Transverse colon (tissue), 3 donors: ENCODE measurements around the gene ATF6.

Experiments used
- CTCF ChIP-seq, 5 experiments: fragments of 200-600 bp in 3 of 5; fragments of 450-650 bp in 2 of 5; sonication (generic) in 3 of 5; IDR thresholded peaks; 1 replicate in 2 of 5; 2 replicates in 3 of 5; pipeline ENCODE4 v1.5.1; 2016 to 2017; ENCODE audit warnings: antibody characterized with exemption in 5 of 5, inconsistent platforms in 3 of 5, mild to moderate bottlenecking in 2 of 5, moderate library complexity in 1 of 5
- POLR2A ChIP-seq: fragments of 450-650 bp; IDR thresholded peaks from one replicate; pipeline ENCODE4 v1.6.1; 2016; ENCODE audit warnings: antibody characterized with exemption, mild to moderate bottlenecking, moderate library complexity

GRCh38 chr1:162011337-162012012 lies 245.4 kb downstream of the ATF6 start:
- TF ChIP-seq POLR2A (no peak), CTCF (IDR thresholded peaks at IDR 0.05) (no peak)
